GM23338 (cell line): ENCODE results near the gene CD6. TPM values are rescaled to one million over a fixed set of nuclear protein-coding genes. Genes with fewer than 3 reads are reported as not detected.

Experiments
- ATAC-seq: fragments of 200-7000 bp; cut with Tn5 transposase; 3 replicates; pipeline ENCODE4 v1.9.1; 2020
- DNase-seq: peaks from one replicate; pipeline ENCODE4 v3.0.0-alpha.2; 2015; ENCODE audit warnings: low spot score
- H2AFZ ChIP-seq: fragments of 200-600 bp; sonication (generic); 2 replicates; pipeline ENCODE4 v1.8.0; 2016; ENCODE audit warnings: antibody characterized with exemption, mild to moderate bottlenecking, moderate library complexity
- H3F3A ChIP-seq: fragments of 200-600 bp; sonication (generic); replicated peaks from 2 replicates; pipeline ENCODE4 v1.8.0; 2017; ENCODE audit warnings: antibody characterized with exemption, mixed run types, low read depth
- H3K27ac ChIP-seq: fragments of 200-600 bp; sonication (generic); 2 replicates; pipeline ENCODE4 v1.6.1; 2016; ENCODE audit warnings: low read depth
- H3K27me3 ChIP-seq: fragments of 200-600 bp; sonication (generic); 2 replicates; pipeline ENCODE4 v1.8.0; 2016; ENCODE audit warnings: mild to moderate bottlenecking, mixed run types, moderate library complexity; ENCODE audit not compliant: insufficient read depth
- H3K36me3 ChIP-seq: fragments of 200-600 bp; sonication (generic); 2 replicates; pipeline ENCODE4 v1.8.0; 2016; ENCODE audit warnings: mild to moderate bottlenecking; ENCODE audit not compliant: insufficient read depth
- H3K4me1 ChIP-seq: fragments of 200-600 bp; sonication (generic); 2 replicates; pipeline ENCODE4 v1.8.0; 2016; ENCODE audit warnings: mild to moderate bottlenecking, moderate library complexity; ENCODE audit not compliant: insufficient read depth
- H3K4me2 ChIP-seq: fragments of 200-600 bp; sonication (generic); 2 replicates; pipeline ENCODE4 v1.7.1; 2017; ENCODE audit warnings: mixed run types
- H3K4me3 ChIP-seq: fragments of 200-600 bp; sonication (generic); 2 replicates; pipeline ENCODE4 v1.6.1; 2016; ENCODE audit warnings: mixed run types
- H3K79me2 ChIP-seq: fragments of 200-600 bp; sonication (generic); replicated peaks from 2 replicates; pipeline ENCODE4 v1.8.0; 2017; ENCODE audit warnings: mild to moderate bottlenecking; ENCODE audit not compliant: insufficient read depth
- H3K9me2 ChIP-seq: fragments of 200-600 bp; sonication (generic); 2 replicates; pipeline ENCODE4 v1.8.0; 2017; ENCODE audit not compliant: insufficient read depth
- H4K20me1 ChIP-seq: fragments of 200-600 bp; sonication (generic); replicated peaks from 2 replicates; pipeline ENCODE4 v1.8.0; 2017; ENCODE audit warnings: mild to moderate bottlenecking; ENCODE audit not compliant: insufficient read depth
- H3K27ac Mint-ChIP-seq: 2 replicates; pipeline ENCODE4 v1.8.0; 2020; ENCODE audit warnings: inconsistent platforms, mild to moderate bottlenecking, moderate library complexity, mixed read lengths
- H3K27me3 Mint-ChIP-seq: 3 replicates; pipeline ENCODE4 v1.8.0; 2022; ENCODE audit warnings: low read depth, mild to moderate bottlenecking, moderate library complexity, mixed read lengths, inconsistent platforms; ENCODE audit not compliant: insufficient read depth, poor library complexity
- H3K36me3 Mint-ChIP-seq: 3 replicates; pipeline ENCODE4 v1.8.0; 2021; ENCODE audit warnings: low read depth, mild to moderate bottlenecking, inconsistent platforms, moderate library complexity, mixed read lengths
- H3K4me1 Mint-ChIP-seq: 3 replicates; pipeline ENCODE4 v1.8.0; 2020; ENCODE audit warnings: mild to moderate bottlenecking, inconsistent platforms, mixed read lengths
- H3K4me3 Mint-ChIP-seq: 3 replicates; pipeline ENCODE4 v1.8.0; 2021; ENCODE audit warnings: moderate library complexity, mild to moderate bottlenecking, inconsistent platforms, mixed read lengths
- H3K9me3 Mint-ChIP-seq: 3 replicates; pipeline ENCODE4 v1.8.0; 2020; ENCODE audit warnings: moderate library complexity, mild to moderate bottlenecking, inconsistent platforms, mixed read lengths
- CREB1 ChIP-seq: fragments of 250-450 bp; sonication (Bioruptor Pico); IDR thresholded peaks from 2 replicates; pipeline ENCODE4 v1.5.0; 2020; ENCODE audit warnings: low read depth, mild to moderate bottlenecking, moderate library complexity
- EZH2 ChIP-seq: fragments of 200-600 bp; sonication (generic); IDR thresholded peaks from one replicate; pipeline ENCODE4 v1.8.0; 2017; ENCODE audit warnings: antibody characterized with exemption, mild to moderate bottlenecking, low read depth; ENCODE audit not compliant: unreplicated experiment
- EZH2phosphoT487 ChIP-seq: fragments of 200-600 bp; sonication (generic); IDR thresholded peaks from one replicate; pipeline ENCODE4 v1.8.1; 2018; ENCODE audit warnings: antibody characterized with exemption; ENCODE audit not compliant: unreplicated experiment
- JUNB ChIP-seq: IDR thresholded peaks from one replicate; pipeline ENCODE4 v1.6.1; 2016; ENCODE audit warnings: antibody characterized with exemption; ENCODE audit not compliant: unreplicated experiment
- NANOG ChIP-seq: IDR thresholded peaks from 2 replicates; pipeline ENCODE4 v1.6.1; 2016; ENCODE audit warnings: antibody characterized with exemption, borderline replicate concordance
- POLR2AphosphoS5 ChIP-seq: IDR thresholded peaks from 2 replicates; pipeline ENCODE4 v1.6.1; 2016; ENCODE audit warnings: antibody characterized with exemption, low read depth
- STAT1 ChIP-seq: IDR thresholded peaks from one replicate; pipeline ENCODE4 v1.6.1; 2016; ENCODE audit warnings: antibody characterized with exemption; ENCODE audit not compliant: unreplicated experiment
- ZNF114 ChIP-seq: fragments of 250-450 bp; sonication (Bioruptor Pico); IDR thresholded peaks from 2 replicates; pipeline ENCODE4 v1.5.0; 2020; ENCODE audit warnings: mild to moderate bottlenecking, moderate library complexity
- ZNF331 ChIP-seq: fragments of 250-450 bp; sonication (Bioruptor Pico); IDR thresholded peaks from 2 replicates; pipeline ENCODE4 v1.5.0; 2020; ENCODE audit warnings: low read depth, mild to moderate bottlenecking, moderate library complexity
- polyA plus RNA-seq: library from polyadenylated mRNA; unstranded; fragments of >200 nt; fragmentation: Nextera tagmentation; extraction: Ambion mirVana; gene quantifications from 2 replicates; pipeline ENCODE4 v1.2.1, GENCODE V29; 2016
- total RNA-seq: library from RNA; depleted of rRNA; stranded (reverse); fragments of >200 nt; shearing (Covaris generic); gene quantifications from 2 replicates; pipeline ENCODE4 v1.2.3, GENCODE V29; 2014
- TF ChIP-seq, protein P1 (sequence below), 2 experiments: fragments of 200-600 bp in 1 of 2; sonication (generic) in 1 of 2; conservative IDR thresholded peaks; 2 replicates each; pipeline versions ENCODE4 v1.5.1 to v1.6.1; 2016 to 2017; ENCODE audit warnings: antibody characterized with exemption in 2 of 2, low read depth in 2 of 2, mild to moderate bottlenecking in 2 of 2, moderate library complexity in 1 of 2
- TF ChIP-seq, protein P2 (sequence below): IDR thresholded peaks from 2 replicates; pipeline ENCODE4 v1.6.1; 2016; ENCODE audit warnings: antibody characterized with exemption
- TF ChIP-seq, protein P3 (sequence below): fragments of 250-450 bp; sonication (Bioruptor Pico); IDR thresholded peaks from 2 replicates; pipeline ENCODE4 v1.5.0; 2020; ENCODE audit warnings: mild to moderate bottlenecking, moderate library complexity
- TF ChIP-seq, protein P4 (sequence below): IDR thresholded peaks from one replicate; pipeline ENCODE4 v1.6.1; 2018; ENCODE audit warnings: antibody characterized with exemption; ENCODE audit not compliant: unreplicated experiment

The CD6 gene
- total and polyA plus RNA-seq, 2 experiments from 2014 or later: 0.49 TPM; not detected in 1

DNA sequence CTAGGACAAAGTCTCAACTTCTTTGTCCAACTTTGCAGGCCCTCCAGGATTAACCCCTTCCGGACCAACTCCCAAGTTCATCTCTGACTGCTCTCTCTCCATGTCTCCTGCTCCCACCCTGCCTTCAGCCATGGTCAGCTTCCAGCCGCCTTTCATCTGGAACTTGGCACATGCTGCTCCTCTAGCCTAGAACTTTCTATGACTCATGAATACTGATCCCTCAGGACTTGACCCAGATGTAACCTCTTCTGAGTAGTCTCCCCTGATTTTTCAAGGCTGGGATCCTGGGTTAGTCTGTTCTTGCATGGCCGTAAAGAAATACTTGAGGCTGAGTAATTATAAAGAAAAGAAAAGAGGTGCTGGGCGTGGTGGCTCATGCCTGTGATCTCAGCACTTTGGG is 14.3 kb upstream of the CD6 start:
- TF ChIP-seq EZH2: no peak
- TF ChIP-seq EZH2phosphoT487: no peak
- TF ChIP-seq ZNF331 (CRISPR knock-in tag): no peak
- no peak for TF ChIP-seq STAT1
- TF ChIP-seq NANOG: no peak
- TF ChIP-seq, protein P1, sequence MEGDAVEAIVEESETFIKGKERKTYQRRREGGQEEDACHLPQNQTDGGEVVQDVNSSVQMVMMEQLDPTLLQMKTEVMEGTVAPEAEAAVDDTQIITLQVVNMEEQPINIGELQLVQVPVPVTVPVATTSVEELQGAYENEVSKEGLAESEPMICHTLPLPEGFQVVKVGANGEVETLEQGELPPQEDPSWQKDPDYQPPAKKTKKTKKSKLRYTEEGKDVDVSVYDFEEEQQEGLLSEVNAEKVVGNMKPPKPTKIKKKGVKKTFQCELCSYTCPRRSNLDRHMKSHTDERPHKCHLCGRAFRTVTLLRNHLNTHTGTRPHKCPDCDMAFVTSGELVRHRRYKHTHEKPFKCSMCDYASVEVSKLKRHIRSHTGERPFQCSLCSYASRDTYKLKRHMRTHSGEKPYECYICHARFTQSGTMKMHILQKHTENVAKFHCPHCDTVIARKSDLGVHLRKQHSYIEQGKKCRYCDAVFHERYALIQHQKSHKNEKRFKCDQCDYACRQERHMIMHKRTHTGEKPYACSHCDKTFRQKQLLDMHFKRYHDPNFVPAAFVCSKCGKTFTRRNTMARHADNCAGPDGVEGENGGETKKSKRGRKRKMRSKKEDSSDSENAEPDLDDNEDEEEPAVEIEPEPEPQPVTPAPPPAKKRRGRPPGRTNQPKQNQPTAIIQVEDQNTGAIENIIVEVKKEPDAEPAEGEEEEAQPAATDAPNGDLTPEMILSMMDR (conservative IDR thresholded peaks at IDR 0.05; ENCODE audit: low read depth in 2 of 2): no peak
- no peak for TF ChIP-seq JUNB
- TF ChIP-seq, protein P2, sequence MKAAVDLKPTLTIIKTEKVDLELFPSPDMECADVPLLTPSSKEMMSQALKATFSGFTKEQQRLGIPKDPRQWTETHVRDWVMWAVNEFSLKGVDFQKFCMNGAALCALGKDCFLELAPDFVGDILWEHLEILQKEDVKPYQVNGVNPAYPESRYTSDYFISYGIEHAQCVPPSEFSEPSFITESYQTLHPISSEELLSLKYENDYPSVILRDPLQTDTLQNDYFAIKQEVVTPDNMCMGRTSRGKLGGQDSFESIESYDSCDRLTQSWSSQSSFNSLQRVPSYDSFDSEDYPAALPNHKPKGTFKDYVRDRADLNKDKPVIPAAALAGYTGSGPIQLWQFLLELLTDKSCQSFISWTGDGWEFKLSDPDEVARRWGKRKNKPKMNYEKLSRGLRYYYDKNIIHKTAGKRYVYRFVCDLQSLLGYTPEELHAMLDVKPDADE: no peak
- TF ChIP-seq, protein P3, sequence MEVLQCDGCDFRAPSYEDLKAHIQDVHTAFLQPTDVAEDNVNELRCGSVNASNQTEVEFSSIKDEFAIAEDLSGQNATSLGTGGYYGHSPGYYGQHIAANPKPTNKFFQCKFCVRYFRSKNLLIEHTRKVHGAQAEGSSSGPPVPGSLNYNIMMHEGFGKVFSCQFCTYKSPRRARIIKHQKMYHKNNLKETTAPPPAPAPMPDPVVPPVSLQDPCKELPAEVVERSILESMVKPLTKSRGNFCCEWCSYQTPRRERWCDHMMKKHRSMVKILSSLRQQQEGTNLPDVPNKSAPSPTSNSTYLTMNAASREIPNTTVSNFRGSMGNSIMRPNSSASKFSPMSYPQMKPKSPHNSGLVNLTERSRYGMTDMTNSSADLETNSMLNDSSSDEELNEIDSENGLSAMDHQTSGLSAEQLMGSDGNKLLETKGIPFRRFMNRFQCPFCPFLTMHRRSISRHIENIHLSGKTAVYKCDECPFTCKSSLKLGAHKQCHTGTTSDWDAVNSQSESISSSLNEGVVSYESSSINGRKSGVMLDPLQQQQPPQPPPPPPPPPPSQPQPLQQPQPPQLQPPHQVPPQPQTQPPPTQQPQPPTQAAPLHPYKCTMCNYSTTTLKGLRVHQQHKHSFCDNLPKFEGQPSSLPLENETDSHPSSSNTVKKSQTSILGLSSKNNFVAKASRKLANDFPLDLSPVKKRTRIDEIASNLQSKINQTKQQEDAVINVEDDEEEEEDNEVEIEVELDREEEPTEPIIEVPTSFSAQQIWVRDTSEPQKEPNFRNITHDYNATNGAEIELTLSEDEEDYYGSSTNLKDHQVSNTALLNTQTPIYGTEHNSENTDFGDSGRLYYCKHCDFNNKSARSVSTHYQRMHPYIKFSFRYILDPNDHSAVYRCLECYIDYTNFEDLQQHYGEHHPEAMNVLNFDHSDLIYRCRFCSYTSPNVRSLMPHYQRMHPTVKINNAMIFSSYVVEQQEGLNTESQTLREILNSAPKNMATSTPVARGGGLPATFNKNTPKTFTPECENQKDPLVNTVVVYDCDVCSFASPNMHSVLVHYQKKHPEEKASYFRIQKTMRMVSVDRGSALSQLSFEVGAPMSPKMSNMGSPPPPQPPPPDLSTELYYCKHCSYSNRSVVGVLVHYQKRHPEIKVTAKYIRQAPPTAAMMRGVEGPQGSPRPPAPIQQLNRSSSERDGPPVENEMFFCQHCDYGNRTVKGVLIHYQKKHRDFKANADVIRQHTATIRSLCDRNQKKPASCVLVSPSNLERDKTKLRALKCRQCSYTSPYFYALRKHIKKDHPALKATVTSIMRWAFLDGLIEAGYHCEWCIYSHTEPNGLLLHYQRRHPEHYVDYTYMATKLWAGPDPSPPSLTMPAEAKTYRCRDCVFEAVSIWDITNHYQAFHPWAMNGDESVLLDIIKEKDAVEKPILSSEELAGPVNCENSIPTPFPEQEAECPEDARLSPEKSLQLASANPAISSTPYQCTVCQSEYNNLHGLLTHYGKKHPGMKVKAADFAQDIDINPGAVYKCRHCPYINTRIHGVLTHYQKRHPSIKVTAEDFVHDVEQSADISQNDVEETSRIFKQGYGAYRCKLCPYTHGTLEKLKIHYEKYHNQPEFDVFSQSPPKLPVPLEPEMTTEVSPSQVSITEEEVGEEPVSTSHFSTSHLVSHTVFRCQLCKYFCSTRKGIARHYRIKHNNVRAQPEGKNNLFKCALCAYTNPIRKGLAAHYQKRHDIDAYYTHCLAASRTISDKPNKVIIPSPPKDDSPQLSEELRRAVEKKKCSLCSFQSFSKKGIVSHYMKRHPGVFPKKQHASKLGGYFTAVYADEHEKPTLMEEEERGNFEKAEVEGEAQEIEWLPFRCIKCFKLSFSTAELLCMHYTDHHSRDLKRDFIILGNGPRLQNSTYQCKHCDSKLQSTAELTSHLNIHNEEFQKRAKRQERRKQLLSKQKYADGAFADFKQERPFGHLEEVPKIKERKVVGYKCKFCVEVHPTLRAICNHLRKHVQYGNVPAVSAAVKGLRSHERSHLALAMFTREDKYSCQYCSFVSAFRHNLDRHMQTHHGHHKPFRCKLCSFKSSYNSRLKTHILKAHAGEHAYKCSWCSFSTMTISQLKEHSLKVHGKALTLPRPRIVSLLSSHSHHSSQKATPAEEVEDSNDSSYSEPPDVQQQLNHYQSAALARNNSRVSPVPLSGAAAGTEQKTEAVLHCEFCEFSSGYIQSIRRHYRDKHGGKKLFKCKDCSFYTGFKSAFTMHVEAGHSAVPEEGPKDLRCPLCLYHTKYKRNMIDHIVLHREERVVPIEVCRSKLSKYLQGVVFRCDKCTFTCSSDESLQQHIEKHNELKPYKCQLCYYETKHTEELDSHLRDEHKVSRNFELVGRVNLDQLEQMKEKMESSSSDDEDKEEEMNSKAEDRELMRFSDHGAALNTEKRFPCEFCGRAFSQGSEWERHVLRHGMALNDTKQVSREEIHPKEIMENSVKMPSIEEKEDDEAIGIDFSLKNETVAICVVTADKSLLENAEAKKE (CRISPR knock-in tag): no peak
- TF ChIP-seq CREB1 (CRISPR knock-in tag): no peak
- TF ChIP-seq ZNF114: no peak
- TF ChIP-seq, protein P4, sequence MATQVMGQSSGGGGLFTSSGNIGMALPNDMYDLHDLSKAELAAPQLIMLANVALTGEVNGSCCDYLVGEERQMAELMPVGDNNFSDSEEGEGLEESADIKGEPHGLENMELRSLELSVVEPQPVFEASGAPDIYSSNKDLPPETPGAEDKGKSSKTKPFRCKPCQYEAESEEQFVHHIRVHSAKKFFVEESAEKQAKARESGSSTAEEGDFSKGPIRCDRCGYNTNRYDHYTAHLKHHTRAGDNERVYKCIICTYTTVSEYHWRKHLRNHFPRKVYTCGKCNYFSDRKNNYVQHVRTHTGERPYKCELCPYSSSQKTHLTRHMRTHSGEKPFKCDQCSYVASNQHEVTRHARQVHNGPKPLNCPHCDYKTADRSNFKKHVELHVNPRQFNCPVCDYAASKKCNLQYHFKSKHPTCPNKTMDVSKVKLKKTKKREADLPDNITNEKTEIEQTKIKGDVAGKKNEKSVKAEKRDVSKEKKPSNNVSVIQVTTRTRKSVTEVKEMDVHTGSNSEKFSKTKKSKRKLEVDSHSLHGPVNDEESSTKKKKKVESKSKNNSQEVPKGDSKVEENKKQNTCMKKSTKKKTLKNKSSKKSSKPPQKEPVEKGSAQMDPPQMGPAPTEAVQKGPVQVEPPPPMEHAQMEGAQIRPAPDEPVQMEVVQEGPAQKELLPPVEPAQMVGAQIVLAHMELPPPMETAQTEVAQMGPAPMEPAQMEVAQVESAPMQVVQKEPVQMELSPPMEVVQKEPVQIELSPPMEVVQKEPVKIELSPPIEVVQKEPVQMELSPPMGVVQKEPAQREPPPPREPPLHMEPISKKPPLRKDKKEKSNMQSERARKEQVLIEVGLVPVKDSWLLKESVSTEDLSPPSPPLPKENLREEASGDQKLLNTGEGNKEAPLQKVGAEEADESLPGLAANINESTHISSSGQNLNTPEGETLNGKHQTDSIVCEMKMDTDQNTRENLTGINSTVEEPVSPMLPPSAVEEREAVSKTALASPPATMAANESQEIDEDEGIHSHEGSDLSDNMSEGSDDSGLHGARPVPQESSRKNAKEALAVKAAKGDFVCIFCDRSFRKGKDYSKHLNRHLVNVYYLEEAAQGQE: no peak
- TF ChIP-seq POLR2AphosphoS5: no peak
- no peaks in the 10 kb centered on the region for H3K79me2 ChIP-seq
- H3K4me1 Mint-ChIP-seq: peaks cover 8% of the 10 kb centered on the region
- H3K27me3 ChIP-seq: peaks cover 10% of the 10 kb centered on the region; the same call in 1 of the 2 replicates
- H3K36me3 ChIP-seq: no peaks in the 10 kb centered on the region
- no peak overlapping the region for H2AFZ ChIP-seq
- no peak for DNase-seq
- no peaks in the 10 kb centered on the region for H3F3A ChIP-seq
- H3K36me3 Mint-ChIP-seq: no peaks in the 10 kb centered on the region
- H3K9me2 ChIP-seq: no peaks in the 10 kb centered on the region
- no peak overlapping the region for H3K27ac ChIP-seq
- H4K20me1 ChIP-seq: no peaks in the 10 kb centered on the region
- H3K4me3 Mint-ChIP-seq: no peak overlapping the region
- H3K4me3 ChIP-seq: no peak overlapping the region
- no peaks in the 10 kb centered on the region for H3K9me3 Mint-ChIP-seq
- no peak overlapping the region for H3K27ac Mint-ChIP-seq
- no peak overlapping the region for H3K4me2 ChIP-seq
- no peak for ATAC-seq
- H3K27me3 Mint-ChIP-seq: peaks cover 11% of the 10 kb centered on the region
- H3K4me1 ChIP-seq: peaks cover 7% of the 10 kb centered on the region
